Mesenchymal stem cell (in vitro differentiated cells and primary cell): Measurements from ENCODE around the gene VEPH1.
A peak's percentile ranks its signal among the peaks of the same experiment; 100 is the strongest.

Experiments used
- DNase-seq: peaks from one replicate; pipeline ENCODE4 v3.0.0-alpha.2; 2013
- H2AFZ ChIP-seq: one replicate; pipeline ENCODE4 v1.6.1; 2013; ENCODE audit warnings: low read depth, mild to moderate bottlenecking, control low read depth, inconsistent platforms, low read length, moderate library complexity
- H2AK5ac ChIP-seq: 2 replicates; pipeline ENCODE4 v1.6.1; 2013; ENCODE audit warnings: low read length, moderate library complexity, mild to moderate bottlenecking, inconsistent platforms; ENCODE audit not compliant: severe bottlenecking
- H2BK120ac ChIP-seq: one replicate; pipeline ENCODE4 v1.6.1; 2013; ENCODE audit warnings: low read depth, mild to moderate bottlenecking, inconsistent platforms, low read length, moderate library complexity
- H2BK12ac ChIP-seq, 2 experiments: one replicate each; pipeline ENCODE4 v1.6.1; 2013; ENCODE audit warnings: inconsistent platforms in 2 of 2, low read length in 2 of 2, mild to moderate bottlenecking in 2 of 2, moderate library complexity in 2 of 2, control low read depth in 1 of 2
- H2BK15ac ChIP-seq: one replicate; pipeline ENCODE4 v1.6.1; 2013; ENCODE audit warnings: mild to moderate bottlenecking, low read depth, inconsistent platforms; ENCODE audit not compliant: poor library complexity, severe bottlenecking
- H2BK5ac ChIP-seq: 2 replicates; pipeline ENCODE4 v1.6.1; 2013; ENCODE audit warnings: low read depth, mild to moderate bottlenecking, low read length, control low read depth, inconsistent platforms; ENCODE audit not compliant: poor library complexity, severe bottlenecking
- H3K14ac ChIP-seq, 2 experiments: one replicate each; pipeline ENCODE4 v1.6.1; 2013; ENCODE audit warnings: inconsistent platforms in 2 of 2, low read length in 2 of 2, control low read depth in 1 of 2, mild to moderate bottlenecking in 1 of 2, moderate library complexity in 1 of 2
- H3K18ac ChIP-seq, 2 experiments: one replicate each; pipeline ENCODE4 v1.6.1; 2013; ENCODE audit warnings: inconsistent platforms in 2 of 2, low read length in 2 of 2, control low read depth in 1 of 2, low read depth in 1 of 2, mild to moderate bottlenecking in 1 of 2
- H3K23ac ChIP-seq, 2 experiments: one replicate each; pipeline ENCODE4 v1.6.1; 2013; ENCODE audit warnings: inconsistent platforms in 2 of 2, low read length in 2 of 2, mild to moderate bottlenecking in 2 of 2, moderate library complexity in 2 of 2, control low read depth in 1 of 2
- H3K27ac ChIP-seq: 2 replicates; pipeline ENCODE4 v1.5.1; 2013; ENCODE audit warnings: mild to moderate bottlenecking, moderate library complexity, low read length, control low read depth, inconsistent platforms; ENCODE audit not compliant: poor library complexity, severe bottlenecking
- H3K27me3 ChIP-seq, 2 experiments: 2 replicates each; pipeline versions ENCODE4 v1.6.1 to v1.7.0; 2013; ENCODE audit warnings: low read length in 2 of 2, mild to moderate bottlenecking in 2 of 2, moderate library complexity in 2 of 2, control low read depth in 1 of 2, inconsistent platforms in 1 of 2; ENCODE audit not compliant: control insufficient read depth in 1 of 2, insufficient read depth in 1 of 2
- H3K36me3 ChIP-seq, 2 experiments: 2 replicates each; pipeline versions ENCODE4 v1.6.1 to v1.7.0; 2013; ENCODE audit warnings: low read length in 2 of 2, control low read depth in 1 of 2, inconsistent platforms in 1 of 2, low read depth in 1 of 2, mild to moderate bottlenecking in 1 of 2; ENCODE audit not compliant: insufficient read depth in 2 of 2, control insufficient read depth in 1 of 2
- H3K4ac ChIP-seq, 2 experiments: one replicate each; pipeline ENCODE4 v1.6.1; 2013; ENCODE audit warnings: inconsistent platforms in 2 of 2, low read length in 2 of 2, mild to moderate bottlenecking in 2 of 2, moderate library complexity in 2 of 2, control low read depth in 1 of 2, low read depth in 1 of 2
- H3K4me1 ChIP-seq: 2 replicates; pipeline ENCODE4 v1.6.1; 2013; ENCODE audit warnings: low read depth, low read length, control low read depth; ENCODE audit not compliant: control insufficient read depth, insufficient read depth
- H3K4me2 ChIP-seq: 2 replicates; pipeline ENCODE4 v1.6.1; 2013; ENCODE audit warnings: low read length, mild to moderate bottlenecking, inconsistent platforms; ENCODE audit not compliant: poor library complexity, severe bottlenecking
- H3K4me3 ChIP-seq, 2 experiments: 2 replicates each; pipeline versions ENCODE4 v1.5.1 to v1.7.0; 2013; ENCODE audit warnings: low read length in 2 of 2, mild to moderate bottlenecking in 2 of 2, control low read depth in 1 of 2, low read depth in 1 of 2; ENCODE audit not compliant: insufficient read depth in 1 of 2
- H3K79me1 ChIP-seq: replicated peaks from 2 replicates; pipeline ENCODE4 v1.6.1; 2013; ENCODE audit warnings: mild to moderate bottlenecking, control low read depth, low read length, inconsistent platforms; ENCODE audit not compliant: poor library complexity, severe bottlenecking
- H3K9ac ChIP-seq: 2 replicates; pipeline ENCODE4 v1.7.0; 2013; ENCODE audit warnings: mild to moderate bottlenecking, low read length, moderate library complexity
- H3K9me3 ChIP-seq: 2 replicates; pipeline ENCODE4 v1.7.0; 2013; ENCODE audit warnings: mild to moderate bottlenecking, low read length; ENCODE audit not compliant: control insufficient read depth
- H4K8ac ChIP-seq: one replicate; pipeline ENCODE4 v1.6.1; 2013; ENCODE audit warnings: inconsistent platforms, mild to moderate bottlenecking, low read length, moderate library complexity
- H4K91ac ChIP-seq: one replicate; pipeline ENCODE4 v1.6.1; 2013; ENCODE audit warnings: mild to moderate bottlenecking, low read length, inconsistent platforms
- WGBS: methylation state at CpG from one replicate; pipeline ENCODE4 v1.1.7; 2013; ENCODE audit warnings: mixed read lengths; 5-methylcytosine and 5-hydroxymethylcytosine counted together

VEPH1 gene

DNA sequence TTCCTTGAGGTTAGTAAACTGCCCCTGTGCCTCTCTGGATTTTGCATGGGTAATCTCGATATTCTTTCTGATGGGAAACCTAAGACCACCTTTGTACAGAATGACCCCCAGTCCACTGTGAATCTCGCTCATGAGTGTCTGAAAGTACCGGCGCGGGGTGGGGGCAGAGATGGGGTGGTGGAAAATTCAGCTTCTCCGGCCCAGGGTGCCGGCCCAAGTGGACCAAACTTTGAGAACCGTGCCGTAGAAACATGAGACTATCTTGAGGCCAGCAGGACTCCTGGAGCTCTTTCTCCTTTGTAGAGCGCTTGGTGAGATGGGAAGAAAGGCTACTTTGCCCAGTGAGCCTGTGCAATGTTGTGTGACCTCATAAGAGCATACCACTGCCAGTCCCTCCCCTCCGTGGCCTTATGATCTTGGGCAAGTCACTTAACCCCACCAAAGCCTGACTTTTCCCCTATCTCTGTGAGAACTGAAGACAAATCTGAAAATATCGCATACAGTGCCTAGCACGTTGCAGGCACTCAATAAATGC is 40.4 kb upstream of the VEPH1 start:
- WGBS = 98% methylated on average over 11 of the region's 13 CpGs
- H3K4ac ChIP-seq = no peak overlapping the region
- peak overlapping the region; percentile 89 for H2AFZ ChIP-seq
- H3K4me2 ChIP-seq = peak overlapping the region; percentile 87
- DNase-seq = no peak
- no peaks in the 10 kb centered on the region for H3K27me3 ChIP-seq
- H3K14ac ChIP-seq = no peak overlapping the region
- peak overlapping the region; percentile 27 for H2AK5ac ChIP-seq
- peaks cover 2% of the 10 kb centered on the region for H3K9me3 ChIP-seq
- H3K36me3 ChIP-seq = peaks cover 0 to 3% of the 10 kb centered on the region in 2 experiments
- no peak overlapping the region for H4K91ac ChIP-seq
- H3K27ac ChIP-seq = no peak overlapping the region
- H3K4me1 ChIP-seq = peaks cover 7% of the 10 kb centered on the region
- H4K8ac ChIP-seq = peak overlapping the region; percentile 55
- H2BK15ac ChIP-seq = no peak overlapping the region
- H3K9ac ChIP-seq = peak overlapping the region; percentile 96
- no peak overlapping the region for H2BK5ac ChIP-seq
- H3K18ac ChIP-seq = peak overlapping the region in 1 of 2 experiments; percentile 72
- no peak overlapping the region for H2BK120ac ChIP-seq
- no peaks in the 10 kb centered on the region for H3K79me1 ChIP-seq
- peak overlapping the region in 1 of 2 experiments; percentile 18 for H2BK12ac ChIP-seq
- H3K4me3 ChIP-seq = peak overlapping the region; percentile 48 to 90
- no peak overlapping the region for H3K23ac ChIP-seq

DNA sequence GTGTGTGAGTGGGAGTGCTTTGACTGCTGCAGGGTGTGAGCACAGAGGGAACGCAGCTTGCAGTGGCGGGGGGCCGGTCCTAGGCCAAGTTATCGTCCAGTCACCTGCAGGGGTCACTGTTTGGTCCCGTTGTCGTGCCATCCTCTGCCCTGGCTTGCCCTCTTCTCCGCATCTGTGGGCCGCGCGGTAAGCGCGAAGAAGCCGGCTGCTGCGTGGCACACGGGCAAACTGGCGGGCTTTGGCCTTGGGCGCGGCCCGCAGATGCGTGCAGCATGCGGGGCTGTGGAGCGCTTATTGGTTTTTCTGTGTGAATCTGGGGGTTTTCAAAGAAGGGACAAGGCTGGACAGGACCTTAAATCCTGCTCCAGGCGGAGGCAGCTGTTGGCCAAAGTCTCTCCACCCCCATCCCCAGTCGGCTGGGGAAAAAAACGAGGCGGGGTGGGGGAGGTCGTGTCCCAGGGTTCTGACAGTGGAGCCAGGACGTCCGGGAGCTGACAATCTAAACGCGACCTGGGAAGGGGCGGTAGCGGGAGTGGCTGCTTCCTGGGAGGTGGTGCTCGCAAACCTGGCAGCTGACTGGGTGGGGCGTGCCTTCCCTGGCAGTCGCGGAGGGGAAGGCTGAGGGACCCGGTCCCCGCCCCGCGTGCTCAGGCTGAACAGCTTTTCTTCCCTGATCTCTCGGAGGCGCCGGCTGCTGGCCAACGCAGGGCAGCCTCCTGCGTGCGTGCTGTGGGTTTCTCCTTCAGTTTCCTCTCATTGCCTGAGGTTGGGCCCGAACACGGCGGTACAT is 39.7 kb upstream of the VEPH1 start:
- H3K4me1 ChIP-seq = peaks cover 7% of the 10 kb centered on the region
- H4K91ac ChIP-seq = peak overlapping the region; percentile 2
- peak overlapping the region; percentile 87 for H3K4me2 ChIP-seq
- no peaks in the 10 kb centered on the region for H3K79me1 ChIP-seq
- H2BK120ac ChIP-seq = no peak overlapping the region
- H4K8ac ChIP-seq = peak overlapping the region; percentile 67
- peak overlapping the region; percentile 13 to 52 for H3K4ac ChIP-seq
- H3K27me3 ChIP-seq = no peaks in the 10 kb centered on the region
- no peak overlapping the region for H3K27ac ChIP-seq
- H2BK5ac ChIP-seq = no peak overlapping the region
- no peak overlapping the region for H2AK5ac ChIP-seq
- WGBS = 15% methylated on average over 48 of the region's 50 CpGs
- H3K4me3 ChIP-seq = peak overlapping the region; percentile 48 to 90
- H3K9ac ChIP-seq = peak overlapping the region; percentile 96
- no peak overlapping the region for H2BK15ac ChIP-seq
- peak overlapping the region; percentile 56 to 92 for H2BK12ac ChIP-seq
- DNase-seq = peak; percentile 33
- peaks cover 0 to 3% of the 10 kb centered on the region in 2 experiments for H3K36me3 ChIP-seq
- H3K23ac ChIP-seq = no peak overlapping the region
- H3K14ac ChIP-seq = peak overlapping the region in 1 of 2 experiments; percentile 84
- peak overlapping the region; percentile 72 to 77 for H3K18ac ChIP-seq
- H3K9me3 ChIP-seq = peaks cover 2% of the 10 kb centered on the region
- peak overlapping the region; percentile 89 for H2AFZ ChIP-seq

DNA sequence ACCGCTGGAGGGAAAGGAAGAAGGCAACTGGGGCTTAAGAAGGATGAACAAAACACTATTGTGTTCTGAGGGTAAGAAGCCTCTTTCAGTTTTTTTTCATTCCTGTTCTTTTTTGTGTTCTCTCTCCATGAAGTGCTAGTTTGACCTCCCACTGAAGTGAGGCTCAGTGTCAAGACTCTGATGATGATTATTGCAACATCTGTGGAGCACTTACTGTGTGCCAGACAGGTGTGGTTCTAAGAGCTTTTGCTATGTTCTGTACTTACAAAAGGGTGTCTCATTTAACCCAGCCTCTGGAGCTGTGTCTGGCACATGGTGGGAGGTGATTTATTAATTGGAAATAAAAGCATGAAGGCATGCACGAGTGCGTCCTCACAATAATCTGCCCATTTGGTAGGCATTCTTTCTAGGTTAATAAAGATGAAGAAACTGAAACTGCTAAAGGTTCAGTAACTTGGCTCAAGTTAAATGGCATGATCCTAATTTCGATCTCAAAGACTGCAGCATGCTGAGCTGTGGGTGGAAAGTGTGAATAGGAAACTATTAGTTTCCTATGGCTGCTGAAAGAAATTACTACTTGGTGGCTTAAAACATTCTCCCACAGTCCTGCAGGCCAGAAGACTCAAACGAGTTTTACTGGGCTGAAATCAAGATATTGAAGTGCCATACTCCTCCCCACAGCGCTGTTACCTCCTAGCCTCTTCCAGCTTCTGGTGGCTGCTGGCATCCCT is 38.5 kb upstream of the VEPH1 start:
- Histone ChIP-seq H3K4me1 (peaks cover 7% of the 10 kb centered on the region), H3K4ac (no peak overlapping the region), H2BK120ac (no peak overlapping the region), H4K8ac (no peak overlapping the region), H3K18ac (no peak overlapping the region), H3K4me3 (no peak overlapping the region), H3K79me1 (no peaks in the 10 kb centered on the region), H2BK12ac (no peak overlapping the region), H2AFZ (no peak overlapping the region), H3K4me2 (no peak overlapping the region), H3K14ac (no peak overlapping the region), H3K9ac (no peak overlapping the region), H4K91ac (no peak overlapping the region), H2BK5ac (no peak overlapping the region), H2AK5ac (no peak overlapping the region), H3K9me3 (peaks cover 2% of the 10 kb centered on the region), H3K27me3 (no peaks in the 10 kb centered on the region), H3K36me3 (peaks cover 0 to 3% of the 10 kb centered on the region in 2 experiments), H3K23ac (no peak overlapping the region), H2BK15ac (no peak overlapping the region), H3K27ac (no peak overlapping the region)
- no peak for DNase-seq
- WGBS = 88% methylated on average over 6 of the region's 6 CpGs

DNA sequence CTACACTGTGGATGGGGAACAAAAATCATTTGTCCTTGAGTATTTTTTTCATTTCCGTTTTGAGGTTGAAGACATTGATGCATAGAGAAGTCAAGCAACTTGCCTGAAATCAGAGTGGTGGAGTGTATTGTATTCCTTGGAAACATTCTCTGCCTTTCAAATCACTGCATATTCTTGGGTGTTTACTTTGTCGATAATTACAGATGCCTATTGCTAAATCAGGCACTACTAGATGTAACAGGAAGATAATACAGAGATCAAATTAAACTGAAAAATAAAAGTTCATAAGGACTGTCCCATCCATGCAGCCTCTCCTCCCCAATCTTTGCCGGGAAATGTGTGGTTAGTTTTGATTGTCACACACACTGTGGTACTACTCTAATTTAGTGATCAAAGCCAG is 37.4 kb upstream of the VEPH1 start:
- no peak overlapping the region for H3K18ac ChIP-seq
- no peak overlapping the region for H2BK12ac ChIP-seq
- no peak for DNase-seq
- H3K4me2 ChIP-seq = no peak overlapping the region
- H2AFZ ChIP-seq = no peak overlapping the region
- H3K4me3 ChIP-seq = no peak overlapping the region
- H2AK5ac ChIP-seq = no peak overlapping the region
- peaks cover 2% of the 10 kb centered on the region for H3K9me3 ChIP-seq
- no peak overlapping the region for H4K91ac ChIP-seq
- H3K23ac ChIP-seq = no peak overlapping the region
- no peak overlapping the region for H3K27ac ChIP-seq
- H2BK5ac ChIP-seq = no peak overlapping the region
- H3K36me3 ChIP-seq = peaks cover 0 to 3% of the 10 kb centered on the region in 2 experiments
- H3K14ac ChIP-seq = no peak overlapping the region
- peaks cover 7% of the 10 kb centered on the region for H3K4me1 ChIP-seq
- WGBS = 66% methylated on average over 2 of the region's 3 CpGs
- H3K4ac ChIP-seq = no peak overlapping the region
- no peaks in the 10 kb centered on the region for H3K79me1 ChIP-seq
- H3K27me3 ChIP-seq = no peaks in the 10 kb centered on the region
- H2BK15ac ChIP-seq = no peak overlapping the region
- H4K8ac ChIP-seq = no peak overlapping the region
- H2BK120ac ChIP-seq = no peak overlapping the region
- no peak overlapping the region for H3K9ac ChIP-seq
